Activated CD8-positive, alpha-beta memory T cell treated with anti-CD3 and anti-CD28 coated beads, Interleukin-2, amount 50 U/mL, for 24 hours (primary cell): Measurements from ENCODE around the gene FBXL14.

Source experiments
- DNase-seq: peaks from one replicate; pipeline ENCODE4 v3.0.0-alpha.2; 2020; ENCODE audit errors: extremely low read depth

The FBXL14 gene

GRCh38 chr12:1593174-1594005 lies 991 bp downstream of the FBXL14 start:
- DNase-seq = no peak

- DNase-seq = no peak
Observed at GRCh38 chr12:1592444-1593173, 1.8 kb downstream of the FBXL14 start.

- DNase-seq = no peak
Observed at GRCh38 chr12:1591543-1591942, 2.8 kb downstream of the FBXL14 start.

GRCh38 chr12:1591034-1591433 lies 3.3 kb downstream of the FBXL14 start:
- no peak for DNase-seq

GRCh38 chr12:1590221-1590979 lies 4.0 kb downstream of the FBXL14 start:
- no peak for DNase-seq

GRCh38 chr12:1588575-1588947 lies 5.8 kb downstream of the FBXL14 start:
- DNase-seq = no peak

- DNase-seq = no peak
Observed at GRCh38 chr12:1587927-1588574, 6.3 kb downstream of the FBXL14 start.

- no peak for DNase-seq
Observed at GRCh38 chr12:1584326-1584725, 10.1 kb downstream of the FBXL14 start.

GRCh38 chr12:1583421-1584078 lies 10.8 kb downstream of the FBXL14 start:
- DNase-seq = no peak

GRCh38 chr12:1582709-1583050 lies 11.7 kb downstream of the FBXL14 start:
- no peak for DNase-seq

- DNase-seq = no peak
Observed at GRCh38 chr12:1581973-1582708, 12.2 kb downstream of the FBXL14 start.

GRCh38 chr12:1580526-1580925 lies 13.9 kb downstream of the FBXL14 start:
- DNase-seq = no peak

GRCh38 chr12:1579651-1580435 lies 14.5 kb downstream of the FBXL14 start:
- DNase-seq = no peak

GRCh38 chr12:1576410-1577241 lies 17.8 kb downstream of the FBXL14 start:
- DNase-seq = no peak

GRCh38 chr12:1575408-1576401 lies 18.7 kb downstream of the FBXL14 start:
- no peak for DNase-seq

- no peak for DNase-seq
Observed at GRCh38 chr12:1574865-1575259, 19.5 kb downstream of the FBXL14 start.

GRCh38 chr12:1573960-1574864 lies 20.2 kb downstream of the FBXL14 start:
- no peak for DNase-seq
